Measurements from ENCODE around the gene C3orf85. TPM values are rescaled to one million over a fixed set of nuclear protein-coding genes. Genes with fewer than 3 reads are reported as not detected.

C3orf85 gene
- total and polyA plus RNA-seq, 11 donors, result not detected

DNA sequence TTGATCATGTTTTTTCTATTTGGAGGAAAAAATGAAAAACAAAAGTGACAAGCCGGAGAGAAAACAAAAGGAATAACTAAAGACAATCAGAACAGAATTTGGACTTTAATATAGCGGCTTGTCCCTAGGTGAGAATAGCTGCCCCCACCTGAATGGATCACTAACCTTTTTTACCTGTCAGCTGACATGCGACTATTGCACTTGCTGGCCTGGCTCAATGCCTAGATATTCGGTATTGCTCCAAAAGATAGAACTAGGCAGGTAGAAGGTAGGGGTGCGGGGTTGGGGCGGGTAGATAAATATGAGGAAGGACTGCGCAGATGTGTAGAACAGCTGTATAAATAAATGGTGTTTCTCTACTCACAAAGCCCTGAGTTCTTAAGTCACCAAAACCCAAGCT lies 17.9 kb upstream of the C3orf85 start:
- no peak for TF ChIP-seq POLR2A (IDR thresholded peaks at IDR 0.05)
- TF ChIP-seq, protein P1, sequence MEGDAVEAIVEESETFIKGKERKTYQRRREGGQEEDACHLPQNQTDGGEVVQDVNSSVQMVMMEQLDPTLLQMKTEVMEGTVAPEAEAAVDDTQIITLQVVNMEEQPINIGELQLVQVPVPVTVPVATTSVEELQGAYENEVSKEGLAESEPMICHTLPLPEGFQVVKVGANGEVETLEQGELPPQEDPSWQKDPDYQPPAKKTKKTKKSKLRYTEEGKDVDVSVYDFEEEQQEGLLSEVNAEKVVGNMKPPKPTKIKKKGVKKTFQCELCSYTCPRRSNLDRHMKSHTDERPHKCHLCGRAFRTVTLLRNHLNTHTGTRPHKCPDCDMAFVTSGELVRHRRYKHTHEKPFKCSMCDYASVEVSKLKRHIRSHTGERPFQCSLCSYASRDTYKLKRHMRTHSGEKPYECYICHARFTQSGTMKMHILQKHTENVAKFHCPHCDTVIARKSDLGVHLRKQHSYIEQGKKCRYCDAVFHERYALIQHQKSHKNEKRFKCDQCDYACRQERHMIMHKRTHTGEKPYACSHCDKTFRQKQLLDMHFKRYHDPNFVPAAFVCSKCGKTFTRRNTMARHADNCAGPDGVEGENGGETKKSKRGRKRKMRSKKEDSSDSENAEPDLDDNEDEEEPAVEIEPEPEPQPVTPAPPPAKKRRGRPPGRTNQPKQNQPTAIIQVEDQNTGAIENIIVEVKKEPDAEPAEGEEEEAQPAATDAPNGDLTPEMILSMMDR (IDR thresholded peaks at IDR 0.05), result no peak
- intact Hi-C loops (cut with DNase I), result no loop called here
- H3K4me1 ChIP-seq, result peaks cover 0 to 2% (median 0%) of the 10 kb centered on the region in 12 donors
- no peak overlapping the region for H3K27ac ChIP-seq
- no peaks in the 10 kb centered on the region for H3K9me3 ChIP-seq
- no peak for ATAC-seq
- 89 to 94% (median 93%) methylated on average over 7 of the region's 7 CpGs for WGBS, 4 donors
- H3K27me3 ChIP-seq, result no peaks in the 10 kb centered on the region
- H3K4me3 ChIP-seq, result no peak overlapping the region
- no peaks in the 10 kb centered on the region for H3K36me3 ChIP-seq
- no peak for DNase-seq

DNA sequence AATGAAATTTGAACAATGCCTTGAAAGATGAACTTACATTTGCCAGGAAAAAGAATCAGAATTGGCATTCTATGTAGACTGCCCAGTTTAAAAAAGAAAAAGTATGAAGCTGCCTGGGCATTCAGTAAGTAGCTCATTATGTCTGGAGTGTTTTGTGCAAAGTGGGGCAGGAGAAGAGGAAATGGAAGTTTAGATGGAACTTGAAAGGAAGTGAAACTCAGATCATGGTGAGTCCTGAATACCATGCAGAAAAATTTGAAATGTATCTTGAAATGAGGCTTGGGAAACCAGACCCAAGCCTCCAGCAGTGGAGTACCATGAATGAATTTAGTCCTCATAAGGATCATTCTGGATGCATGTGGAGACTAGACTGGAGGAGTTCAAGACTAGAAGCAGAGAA lies 13.8 kb upstream of the C3orf85 start:
- ATAC-seq (no peak), DNase-seq (no peak)
- H3K4me1 ChIP-seq, result no peaks in the 10 kb centered on the region
- intact Hi-C loops (cut with DNase I), result no loop called here
- H3K27ac ChIP-seq, result no peak overlapping the region
- H3K9me3 ChIP-seq, result no peaks in the 10 kb centered on the region
- no peaks in the 10 kb centered on the region for H3K27me3 ChIP-seq
- TF ChIP-seq, protein P1 (IDR thresholded peaks at IDR 0.05), result no peak
- no peak for TF ChIP-seq POLR2A (IDR thresholded peaks at IDR 0.05)
- no peak overlapping the region for H3K4me3 ChIP-seq
- no peaks in the 10 kb centered on the region for H3K36me3 ChIP-seq

DNA sequence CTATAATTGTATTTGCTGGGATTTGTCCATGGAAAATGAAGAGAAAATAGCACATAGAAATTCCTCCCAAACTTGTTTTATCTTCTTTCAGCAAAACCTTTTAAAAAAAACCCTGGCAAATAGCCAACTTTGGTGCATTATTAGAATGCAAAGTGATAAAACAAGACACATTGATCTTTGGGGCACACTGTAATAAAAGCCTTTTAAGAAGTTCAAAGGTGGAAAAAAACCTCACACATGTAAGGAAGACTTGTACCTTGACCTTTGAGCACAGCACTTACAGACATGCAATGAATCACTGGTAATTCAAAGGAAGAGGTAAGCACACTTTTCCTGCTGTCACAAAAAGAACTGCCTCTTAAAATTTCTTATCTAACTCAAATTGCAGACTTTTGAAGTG lies 10.6 kb upstream of the C3orf85 start:
- no peak for TF ChIP-seq POLR2A (IDR thresholded peaks at IDR 0.05)
- TF ChIP-seq, protein P1 (IDR thresholded peaks at IDR 0.05), result no peak

DNA sequence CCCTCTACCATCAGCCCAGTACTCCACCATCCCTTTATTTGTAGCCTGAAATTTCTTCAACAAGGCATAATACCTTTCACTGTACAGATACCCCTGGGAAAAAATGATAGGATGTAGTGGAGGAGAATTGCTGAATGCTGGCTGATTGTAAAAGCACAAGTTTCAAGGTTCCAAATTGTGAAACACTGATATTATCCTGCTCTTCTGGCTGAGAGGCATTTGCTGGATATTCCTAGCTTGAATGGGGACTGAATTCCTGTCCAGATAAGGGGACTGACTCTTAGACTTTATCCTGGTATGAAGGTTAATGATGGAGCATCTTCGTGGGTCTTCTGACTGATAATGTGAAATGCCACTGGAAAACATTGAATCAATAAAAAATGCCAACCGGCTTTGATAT lies 9.0 kb upstream of the C3orf85 start:
- no peaks in the 10 kb centered on the region for H3K4me1 ChIP-seq
- 70 to 83% (median 76%) methylated on average over 2 of the region's 2 CpGs for WGBS, 4 donors
- no peaks in the 10 kb centered on the region for H3K27me3 ChIP-seq
- H3K9me3 ChIP-seq, result no peaks in the 10 kb centered on the region
- H3K36me3 ChIP-seq, result no peaks in the 10 kb centered on the region
- no peak for TF ChIP-seq POLR2A (IDR thresholded peaks at IDR 0.05)
- TF ChIP-seq, protein P1 (IDR thresholded peaks at IDR 0.05), result no peak
- DNase-seq, result no peak
- intact Hi-C loops (cut with DNase I), result no loop called here
- no peak overlapping the region for H3K27ac ChIP-seq
- H3K4me3 ChIP-seq, result no peak overlapping the region
- ATAC-seq, result no peak

More for the DNA sequence above, 10.6 kb upstream of the C3orf85 start:
- ATAC-seq (no peak), DNase-seq (no peak)
- Histone ChIP-seq H3K4me3 (no peak overlapping the region), H3K27ac (no peak overlapping the region), H3K9me3 (no peaks in the 10 kb centered on the region), H3K36me3 (no peaks in the 10 kb centered on the region), H3K27me3 (no peaks in the 10 kb centered on the region), H3K4me1 (no peaks in the 10 kb centered on the region)
- intact Hi-C loops (cut with DNase I), result no loop called here
